Measurements from ENCODE around the gene PID1. TPM values are rescaled to one million over a fixed set of nuclear protein-coding genes. Genes with fewer than 3 reads are reported as not detected.

Gene PID1
- total and polyA plus RNA-seq, 4 donors: 13.3 to 52.0 (median 45.7) TPM

- Histone ChIP-seq H3K9me3 (ENCODE audit: control insufficient read depth in 4 of 4, low read length in 3 of 4) (no peaks in the 10 kb centered on the region), H3K27ac (ENCODE audit: low read depth in 1 of 2, low read length in 2 of 2) (no peak overlapping the region), H3K27me3 (ENCODE audit: control insufficient read depth in 4 of 4, insufficient read depth in 4 of 4, low read length in 3 of 4) (no peaks in the 10 kb centered on the region), H3K36me3 (ENCODE audit: control insufficient read depth in 4 of 4, insufficient read depth in 3 of 4, low read depth in 1 of 4, low read length in 3 of 4) (peaks cover 2 to 19% (median 6%) of the 10 kb centered on the region in 4 donors), H3K4me1 (ENCODE audit: control insufficient read depth in 4 of 4, insufficient read depth in 4 of 4, low read length in 3 of 4) (peaks cover 1 to 13% (median 10%) of the 10 kb centered on the region in 4 donors), H3K4me3 (ENCODE audit: low read depth in 1 of 3, low read length in 3 of 3) (no peak overlapping the region), H3K9ac (ENCODE audit: low read depth in 1 of 2, low read length in 2 of 2) (no peak overlapping the region)
- no peak for DNase-seq (ENCODE audit: low spot score)
- 88% methylated on average over 3 of the region's 3 CpGs for WGBS
- TF ChIP-seq ATF3 (IDR thresholded peaks at IDR 0.05) (no peak), RXRA (IDR thresholded peaks at IDR 0.05) (no peak), REST (IDR thresholded peaks at IDR 0.05) (no peak), TAF1 (conservative IDR thresholded peaks at IDR 0.05) (no peak), MAX (IDR thresholded peaks at IDR 0.05) (no peak), JUND (IDR thresholded peaks at IDR 0.05) (no peak), HNF4G (IDR thresholded peaks at IDR 0.05) (no peak), EGR1 (IDR thresholded peaks at IDR 0.05; ENCODE audit: low read depth in 2 of 2) (no peak), SP1 (IDR thresholded peaks at IDR 0.05) (no peak), GABPA (IDR thresholded peaks at IDR 0.05 in 1 of 2, conservative IDR thresholded peaks at IDR 0.05 in 1 of 2) (no peak)
These were observed 39.7 kb downstream of the PID1 start for GRCh38 chr2:229231328-229231868.

- Histone ChIP-seq H3K4me1 (ENCODE audit: control insufficient read depth in 4 of 4, insufficient read depth in 4 of 4, low read length in 3 of 4) (peaks cover 1 to 13% (median 10%) of the 10 kb centered on the region in 4 donors), H3K9me3 (ENCODE audit: control insufficient read depth in 4 of 4, low read length in 3 of 4) (no peaks in the 10 kb centered on the region), H3K9ac (ENCODE audit: low read depth in 1 of 2, low read length in 2 of 2) (no peak overlapping the region), H3K36me3 (ENCODE audit: control insufficient read depth in 4 of 4, insufficient read depth in 3 of 4, low read depth in 1 of 4, low read length in 3 of 4) (peaks cover 2 to 22% (median 6%) of the 10 kb centered on the region in 4 donors), H3K4me3 (ENCODE audit: low read depth in 1 of 3, low read length in 3 of 3) (no peak overlapping the region), H3K27ac (ENCODE audit: low read depth in 1 of 2, low read length in 2 of 2) (no peak overlapping the region), H3K27me3 (ENCODE audit: control insufficient read depth in 4 of 4, insufficient read depth in 4 of 4, low read length in 3 of 4) (no peaks in the 10 kb centered on the region)
- DNase-seq (ENCODE audit: low spot score): no peak
- WGBS: 79% methylated on average over 4 of the region's 4 CpGs
- TF ChIP-seq ZBTB33 (IDR thresholded peaks at IDR 0.05) (no peak), HNF4A (conservative IDR thresholded peaks at IDR 0.05) (no peak), RXRA (IDR thresholded peaks at IDR 0.05) (no peak), FOXA1 (IDR thresholded peaks at IDR 0.05) (no peak), YY1 (IDR thresholded peaks at IDR 0.05) (no peak), HNF4G (IDR thresholded peaks at IDR 0.05) (no peak), MAX (IDR thresholded peaks at IDR 0.05) (no peak), GABPA (IDR thresholded peaks at IDR 0.05 in 1 of 2, conservative IDR thresholded peaks at IDR 0.05 in 1 of 2) (no peak), SP1 (IDR thresholded peaks at IDR 0.05) (no peak), CTCF (IDR thresholded peaks at IDR 0.05; ENCODE audit: low read depth, low read length, missing input control) (no peak), REST (IDR thresholded peaks at IDR 0.05) (no peak), TAF1 (conservative IDR thresholded peaks at IDR 0.05) (no peak), NR2F2 (IDR thresholded peaks at IDR 0.05) (no peak), ATF3 (IDR thresholded peaks at IDR 0.05) (no peak), RAD21 (IDR thresholded peaks at IDR 0.05) (no peak), EGR1 (IDR thresholded peaks at IDR 0.05; ENCODE audit: low read depth in 2 of 2) (no peak), JUND (IDR thresholded peaks at IDR 0.05) (no peak), FOXA2 (IDR thresholded peaks at IDR 0.05) (no peak)
These were observed 40.2 kb downstream of the PID1 start for GRCh38 chr2:229230911-229231310.
